ENCODE results near the gene GPR17.

DNA sequence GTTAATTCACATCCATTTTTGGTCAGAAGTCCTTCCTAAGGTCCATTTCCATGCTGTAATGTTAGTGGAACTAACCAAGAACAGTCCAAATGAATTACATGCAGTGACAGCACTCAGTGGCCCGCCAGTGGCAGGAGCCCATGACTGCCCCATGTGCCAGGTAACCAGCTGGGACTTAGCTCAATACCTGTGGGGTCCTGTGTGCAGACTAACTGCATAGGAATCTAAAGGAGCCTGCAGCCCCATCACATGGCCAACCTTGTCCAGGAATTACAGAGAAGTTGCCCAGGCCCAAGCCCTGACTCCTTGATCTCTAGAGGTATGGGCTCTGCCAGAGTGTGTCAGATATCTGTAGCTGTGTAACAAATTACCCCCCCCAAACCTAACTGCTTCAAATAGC is 35.4 kb upstream of the GPR17 start:
- TF ChIP-seq BRCA1 (IDR thresholded peaks at IDR 0.05): no peak
- no peak for TF ChIP-seq BRCA1 (CRISPR knock-in tag; IDR thresholded peaks at IDR 0.05)
- no peak for TF ChIP-seq CBX5 (IDR thresholded peaks at IDR 0.05; ENCODE audit: borderline replicate concordance, low read depth)
- no peak for TF ChIP-seq NFRKB (IDR thresholded peaks at IDR 0.05; ENCODE audit: low read depth)
- no peak for TF ChIP-seq CXXC5 (CRISPR knock-in tag; IDR thresholded peaks at IDR 0.05)
- no peak for TF ChIP-seq ZNF311 (CRISPR knock-in tag; IDR thresholded peaks at IDR 0.05)
- TF ChIP-seq, protein P1, sequence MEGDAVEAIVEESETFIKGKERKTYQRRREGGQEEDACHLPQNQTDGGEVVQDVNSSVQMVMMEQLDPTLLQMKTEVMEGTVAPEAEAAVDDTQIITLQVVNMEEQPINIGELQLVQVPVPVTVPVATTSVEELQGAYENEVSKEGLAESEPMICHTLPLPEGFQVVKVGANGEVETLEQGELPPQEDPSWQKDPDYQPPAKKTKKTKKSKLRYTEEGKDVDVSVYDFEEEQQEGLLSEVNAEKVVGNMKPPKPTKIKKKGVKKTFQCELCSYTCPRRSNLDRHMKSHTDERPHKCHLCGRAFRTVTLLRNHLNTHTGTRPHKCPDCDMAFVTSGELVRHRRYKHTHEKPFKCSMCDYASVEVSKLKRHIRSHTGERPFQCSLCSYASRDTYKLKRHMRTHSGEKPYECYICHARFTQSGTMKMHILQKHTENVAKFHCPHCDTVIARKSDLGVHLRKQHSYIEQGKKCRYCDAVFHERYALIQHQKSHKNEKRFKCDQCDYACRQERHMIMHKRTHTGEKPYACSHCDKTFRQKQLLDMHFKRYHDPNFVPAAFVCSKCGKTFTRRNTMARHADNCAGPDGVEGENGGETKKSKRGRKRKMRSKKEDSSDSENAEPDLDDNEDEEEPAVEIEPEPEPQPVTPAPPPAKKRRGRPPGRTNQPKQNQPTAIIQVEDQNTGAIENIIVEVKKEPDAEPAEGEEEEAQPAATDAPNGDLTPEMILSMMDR (IDR thresholded peaks at IDR 0.05 in 2 of 3, conservative IDR thresholded peaks at IDR 0.05 in 1 of 3; ENCODE audit: insufficient read depth in 2 of 3, low read depth in 1 of 3, low read length in 3 of 3): no peak
- no peak for TF ChIP-seq ESRRA (IDR thresholded peaks at IDR 0.05; ENCODE audit: borderline replicate concordance, low read depth)

All from K562 (cell line).